KMS-11 (cell line): Measurements from ENCODE around the gene ZNF592.

Source experiments
- H2AFZ ChIP-seq: fragments of 200-600 bp; sonication (generic); 2 replicates; pipeline ENCODE4 v1.6.1; 2016; ENCODE audit warnings: antibody characterized with exemption, mixed run types, low read depth
- H3K27ac ChIP-seq: fragments of 200-600 bp; sonication (generic); 2 replicates; pipeline ENCODE4 v1.6.1; 2016; ENCODE audit warnings: mild to moderate bottlenecking, mixed run types
- H3K27me3 ChIP-seq: fragments of 200-600 bp; sonication (generic); 2 replicates; pipeline ENCODE4 v1.6.1; 2017; ENCODE audit warnings: mild to moderate bottlenecking, low read depth, mixed run types, moderate library complexity; ENCODE audit not compliant: insufficient read depth
- H3K36me3 ChIP-seq: fragments of 200-600 bp; sonication (generic); 2 replicates; pipeline ENCODE4 v1.6.1; 2017; ENCODE audit warnings: mild to moderate bottlenecking, mixed run types; ENCODE audit not compliant: insufficient read depth
- H3K4me1 ChIP-seq: fragments of 200-600 bp; sonication (generic); 2 replicates; pipeline ENCODE4 v1.6.1; 2016; ENCODE audit warnings: mild to moderate bottlenecking, low read depth, mixed run types; ENCODE audit not compliant: poor library complexity, severe bottlenecking
- H3K4me2 ChIP-seq: fragments of 200-600 bp; sonication (generic); 2 replicates; pipeline ENCODE4 v1.7.0; 2016; ENCODE audit warnings: mild to moderate bottlenecking, mixed run types
- H3K4me3 ChIP-seq: fragments of 200-600 bp; sonication (generic); IDR thresholded peaks from 2 replicates; pipeline ENCODE4 v1.6.1; 2017; ENCODE audit warnings: low read depth, low read length, mixed read lengths; ENCODE audit not compliant: insufficient read depth
- H3K79me2 ChIP-seq: fragments of 200-600 bp; sonication (generic); 2 replicates; pipeline ENCODE4 v1.6.1; 2016; ENCODE audit warnings: low read depth, mixed run types; ENCODE audit not compliant: insufficient read depth
- H3K9ac ChIP-seq: fragments of 200-600 bp; sonication (generic); 2 replicates; pipeline ENCODE4 v1.6.1; 2016; ENCODE audit warnings: mild to moderate bottlenecking, mixed run types
- H4K20me1 ChIP-seq: fragments of 200-600 bp; sonication (generic); 2 replicates; pipeline ENCODE4 v1.6.1; 2016; ENCODE audit warnings: mild to moderate bottlenecking, mixed run types; ENCODE audit not compliant: insufficient read depth
- CTCF ChIP-seq: fragments of 200-600 bp; sonication (generic); conservative IDR thresholded peaks from 2 replicates; pipeline ENCODE4 v1.6.1; 2017; ENCODE audit warnings: low read depth, mild to moderate bottlenecking, antibody characterized with exemption, low read length, moderate library complexity, mixed read lengths

Gene ZNF592

GRCh38 chr15:84761607-84762131 is 13.3 kb downstream of the ZNF592 start:
- peak overlapping the region; percentile 0; the same call in 1 of the 2 replicates for H3K9ac ChIP-seq
- peak overlapping the region; percentile 48; the same call in 1 of the 2 replicates for H3K27ac ChIP-seq
- H3K36me3 ChIP-seq: no peaks in the 10 kb centered on the region
- TF ChIP-seq CTCF: no peak
- H4K20me1 ChIP-seq: peaks cover 26% of the 10 kb centered on the region
- H3K4me2 ChIP-seq: peak overlapping the region; percentile 19
- H3K79me2 ChIP-seq: peaks cover 82% of the 10 kb centered on the region
- H2AFZ ChIP-seq: no peak overlapping the region
- H3K4me1 ChIP-seq: peaks cover 67% of the 10 kb centered on the region
- no peak overlapping the region for H3K4me3 ChIP-seq
- H3K27me3 ChIP-seq: no peaks in the 10 kb centered on the region

GRCh38 chr15:84762840-84763572 is 14.6 kb downstream of the ZNF592 start:
- no peak overlapping the region; the same call in 1 of the 2 replicates for H3K4me2 ChIP-seq
- no peaks in the 10 kb centered on the region for H3K36me3 ChIP-seq
- peaks cover 75% of the 10 kb centered on the region for H3K79me2 ChIP-seq
- peaks cover 62% of the 10 kb centered on the region for H3K4me1 ChIP-seq
- peaks cover 26% of the 10 kb centered on the region for H4K20me1 ChIP-seq
- no peak for TF ChIP-seq CTCF
- H3K4me3 ChIP-seq: no peak overlapping the region
- no peak overlapping the region for H2AFZ ChIP-seq
- H3K27ac ChIP-seq: no peak overlapping the region
- no peaks in the 10 kb centered on the region for H3K27me3 ChIP-seq
- no peak overlapping the region for H3K9ac ChIP-seq

DNA sequence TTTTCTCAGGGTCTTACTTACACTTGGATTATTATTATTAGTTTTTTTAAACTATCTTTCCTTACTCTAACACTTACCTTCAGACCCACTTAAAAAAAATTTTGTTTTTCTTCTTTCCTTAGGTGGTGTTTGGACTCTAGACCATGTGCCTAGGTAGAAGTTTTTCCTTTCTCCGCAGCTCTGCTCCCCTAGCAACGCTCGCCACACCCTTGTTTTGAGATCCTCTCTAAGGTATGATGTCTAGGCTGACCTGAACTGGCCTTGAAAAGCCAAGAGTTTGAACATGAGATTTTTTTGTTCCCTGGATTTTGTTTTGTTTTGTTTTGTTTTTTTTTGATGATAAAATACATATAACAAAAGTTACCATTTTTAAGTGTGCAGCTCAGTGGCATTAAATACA is 16.2 kb downstream of the ZNF592 start:
- Histone ChIP-seq H3K79me2 (peaks cover 64% of the 10 kb centered on the region), H3K4me2 (no peak overlapping the region), H4K20me1 (peaks cover 26% of the 10 kb centered on the region), H3K27me3 (no peaks in the 10 kb centered on the region), H2AFZ (no peak overlapping the region), H3K4me1 (peaks cover 46% of the 10 kb centered on the region), H3K27ac (no peak overlapping the region), H3K4me3 (no peak overlapping the region), H3K9ac (no peak overlapping the region), H3K36me3 (0 out of 2 replicates have a peak, but pooled peaks cover 6% of the 10 kb centered on the region)
- no peak for TF ChIP-seq CTCF

- Histone ChIP-seq H3K27ac (no peak overlapping the region), H3K79me2 (peaks cover 60% of the 10 kb centered on the region), H3K36me3 (0 out of 2 replicates have a peak, but pooled peaks cover 6% of the 10 kb centered on the region), H3K27me3 (no peaks in the 10 kb centered on the region), H3K4me1 (peaks cover 42% of the 10 kb centered on the region), H2AFZ (no peak overlapping the region), H3K9ac (no peak overlapping the region), H3K4me2 (no peak overlapping the region), H4K20me1 (peaks cover 26% of the 10 kb centered on the region), H3K4me3 (no peak overlapping the region)
- TF ChIP-seq CTCF: no peak
Observed at GRCh38 chr15:84764989-84765388, 16.6 kb downstream of the ZNF592 start.
